Neural crest cell (in vitro differentiated cells): ENCODE measurements around the gene EBLN1. TPM values are rescaled to one million over a fixed set of nuclear protein-coding genes. Genes with fewer than 3 reads are reported as not detected.

ENCODE experiments used
- DNase-seq: peaks from one replicate; pipeline ENCODE4 v3.0.0; 2021; ENCODE audit warnings: low read depth, mixed read lengths, low spot score
- H3K27ac Mint-ChIP-seq: one replicate; pipeline ENCODE4 v1.8.0; 2021; ENCODE audit warnings: mild to moderate bottlenecking, mixed read lengths; ENCODE audit not compliant: unreplicated experiment
- H3K27me3 Mint-ChIP-seq: 2 replicates; pipeline ENCODE4 v1.8.0; 2021; ENCODE audit warnings: low read depth, mild to moderate bottlenecking, mixed read lengths
- H3K36me3 Mint-ChIP-seq: 2 replicates; pipeline ENCODE4 v1.8.0; 2021; ENCODE audit warnings: low read depth, mild to moderate bottlenecking, mixed read lengths
- H3K4me1 Mint-ChIP-seq: 2 replicates; pipeline ENCODE4 v1.8.0; 2021; ENCODE audit warnings: mixed read lengths
- H3K4me3 Mint-ChIP-seq: one replicate; pipeline ENCODE4 v1.8.0; 2021; ENCODE audit warnings: mild to moderate bottlenecking, mixed read lengths
- H3K9me3 Mint-ChIP-seq: 2 replicates; pipeline ENCODE4 v1.8.0; 2021; ENCODE audit warnings: mixed read lengths
- long read RNA-seq: library from polyadenylated mRNA; unstranded; transcript quantifications from one replicate; pipeline ENCODE4 v2.0.0, GENCODE V29; 2020
- total RNA-seq: library from RNA; stranded (reverse); gene quantifications from 2 replicates; pipeline ENCODE4 v1.2.1, GENCODE V29; 2021
- TF ChIP-seq, protein P1 (sequence below): fragments of 200-600 bp; sonication (generic); conservative IDR thresholded peaks from 2 replicates; pipeline ENCODE4 v1.5.0; 2021; ENCODE audit warnings: antibody characterized with exemption, mild to moderate bottlenecking

Gene EBLN1
- total RNA-seq: not detected in 2 replicates
- long read RNA-seq: 0 reads

DNA sequence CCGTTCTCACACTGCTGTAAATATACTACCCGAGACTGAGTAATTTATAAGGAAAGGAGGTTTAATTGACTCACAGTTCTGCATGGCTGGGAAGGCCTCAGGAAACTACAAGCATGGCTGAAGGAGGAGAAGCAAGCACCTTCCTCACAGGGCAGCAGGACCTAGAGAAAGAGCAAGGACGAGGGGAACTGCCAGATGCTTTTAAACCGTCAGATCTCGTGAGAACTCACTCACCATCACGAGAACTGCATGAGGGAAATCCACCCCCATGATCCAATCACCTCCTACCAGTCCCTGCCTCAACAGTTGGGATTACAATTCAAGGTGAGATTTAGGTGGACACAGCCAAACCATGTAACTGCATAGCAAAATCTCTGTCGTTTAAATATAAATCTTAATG is at the start of gene EBLN1:
Gene EBLN1 (minus strand): TSS at position 174 of the 400 bp plus-strand sequence. CDS start 8,032 bp downstream, outside the sequence.
- H3K36me3 Mint-ChIP-seq: no peaks in the 10 kb centered on the region
- H3K9me3 Mint-ChIP-seq: no peaks in the 10 kb centered on the region
- no peak within 1 kb of the TSS for H3K27ac Mint-ChIP-seq
- H3K27me3 Mint-ChIP-seq: no peaks in the 10 kb centered on the region
- no peak within 1 kb of the TSS for H3K4me3 Mint-ChIP-seq
- TF ChIP-seq, protein P1, sequence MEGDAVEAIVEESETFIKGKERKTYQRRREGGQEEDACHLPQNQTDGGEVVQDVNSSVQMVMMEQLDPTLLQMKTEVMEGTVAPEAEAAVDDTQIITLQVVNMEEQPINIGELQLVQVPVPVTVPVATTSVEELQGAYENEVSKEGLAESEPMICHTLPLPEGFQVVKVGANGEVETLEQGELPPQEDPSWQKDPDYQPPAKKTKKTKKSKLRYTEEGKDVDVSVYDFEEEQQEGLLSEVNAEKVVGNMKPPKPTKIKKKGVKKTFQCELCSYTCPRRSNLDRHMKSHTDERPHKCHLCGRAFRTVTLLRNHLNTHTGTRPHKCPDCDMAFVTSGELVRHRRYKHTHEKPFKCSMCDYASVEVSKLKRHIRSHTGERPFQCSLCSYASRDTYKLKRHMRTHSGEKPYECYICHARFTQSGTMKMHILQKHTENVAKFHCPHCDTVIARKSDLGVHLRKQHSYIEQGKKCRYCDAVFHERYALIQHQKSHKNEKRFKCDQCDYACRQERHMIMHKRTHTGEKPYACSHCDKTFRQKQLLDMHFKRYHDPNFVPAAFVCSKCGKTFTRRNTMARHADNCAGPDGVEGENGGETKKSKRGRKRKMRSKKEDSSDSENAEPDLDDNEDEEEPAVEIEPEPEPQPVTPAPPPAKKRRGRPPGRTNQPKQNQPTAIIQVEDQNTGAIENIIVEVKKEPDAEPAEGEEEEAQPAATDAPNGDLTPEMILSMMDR: no peak
- DNase-seq: no peak
- H3K4me1 Mint-ChIP-seq: no peaks in the 10 kb centered on the region

DNA sequence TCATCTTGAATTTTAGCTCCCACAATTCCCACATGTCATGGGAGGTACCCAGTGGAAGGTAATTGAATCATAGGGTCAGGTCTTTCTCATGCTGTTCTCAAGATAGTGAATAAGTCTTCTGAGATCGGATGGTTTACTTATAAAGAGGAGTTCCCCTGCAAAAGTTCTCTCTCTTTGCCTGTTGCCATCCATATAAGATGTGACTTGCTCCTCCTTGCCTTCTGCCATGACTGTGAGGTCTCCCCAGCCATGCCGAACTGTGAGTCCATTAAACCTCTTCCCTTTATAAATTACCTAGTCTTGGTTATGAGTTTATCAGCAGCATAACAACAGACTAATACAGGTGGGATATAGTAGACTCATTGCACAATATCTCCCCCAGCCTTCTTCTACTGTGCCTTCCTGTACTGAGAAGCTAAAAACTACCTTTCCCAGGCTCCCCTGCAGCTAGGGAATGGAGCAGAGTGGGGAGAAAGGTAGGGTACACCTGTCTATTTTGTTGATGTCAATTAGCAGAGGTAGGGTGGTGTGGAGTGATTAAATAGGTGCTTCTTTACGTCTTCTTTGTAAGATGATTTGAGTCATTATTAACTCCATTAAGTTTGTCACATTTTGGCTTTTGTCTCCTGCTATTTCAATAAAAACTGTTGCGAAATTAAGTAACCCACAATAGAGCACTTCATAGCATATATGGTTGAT is 48.2 kb upstream of the EBLN1 start:
- no peaks in the 10 kb centered on the region for H3K4me1 Mint-ChIP-seq
- no peak overlapping the region for H3K27ac Mint-ChIP-seq
- no peaks in the 10 kb centered on the region for H3K36me3 Mint-ChIP-seq
- H3K27me3 Mint-ChIP-seq: peaks cover 39% of the 10 kb centered on the region
- TF ChIP-seq, protein P1: no peak
- no peak for DNase-seq
- H3K4me3 Mint-ChIP-seq: no peak overlapping the region
- no peaks in the 10 kb centered on the region for H3K9me3 Mint-ChIP-seq

DNA sequence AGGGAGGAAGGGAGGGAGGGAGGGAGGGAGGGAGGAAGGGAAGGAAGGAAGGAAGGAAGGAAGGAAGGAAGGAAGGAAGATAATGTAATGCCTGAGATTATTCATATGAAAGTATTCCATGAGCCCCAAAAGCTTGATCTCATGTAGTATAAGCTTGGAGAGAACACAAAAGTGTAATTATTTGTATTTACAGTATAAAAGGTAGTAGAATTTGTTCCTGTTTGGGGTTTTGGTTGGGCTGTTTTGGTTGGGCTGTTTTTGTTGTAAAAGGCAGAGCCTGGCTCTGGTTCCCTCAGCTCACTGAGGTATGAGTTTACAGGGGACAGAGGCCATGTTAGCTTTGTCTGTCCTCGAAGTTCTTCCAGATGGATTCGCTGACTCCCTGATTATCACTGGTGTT is 45.3 kb upstream of the EBLN1 start:
- Mint-ChIP-seq H3K4me1 (no peaks in the 10 kb centered on the region), H3K36me3 (no peaks in the 10 kb centered on the region), H3K4me3 (no peak overlapping the region), H3K27me3 (peaks cover 62% of the 10 kb centered on the region), H3K9me3 (no peaks in the 10 kb centered on the region), H3K27ac (no peak overlapping the region)
- TF ChIP-seq, protein P1: no peak
- no peak for DNase-seq

DNA sequence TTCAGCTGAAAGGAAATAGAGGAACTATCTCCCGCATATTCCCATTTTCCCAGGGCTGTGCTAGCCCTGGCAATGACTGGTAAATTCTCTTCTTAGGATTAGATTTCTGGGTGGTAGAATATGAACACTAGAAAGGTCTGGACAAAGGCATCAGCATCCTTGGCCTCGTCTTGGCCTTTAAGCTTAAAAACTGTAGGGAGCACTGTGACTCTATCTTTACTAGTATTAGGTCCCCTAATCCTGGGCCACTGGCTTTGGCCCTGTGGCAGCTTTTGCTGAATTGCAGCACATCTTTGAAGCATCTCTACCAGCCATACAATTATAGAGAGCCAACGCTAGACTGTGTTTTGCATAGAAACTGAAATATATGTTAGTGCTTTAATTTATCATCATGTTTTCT is 41.5 kb upstream of the EBLN1 start:
- no peak for DNase-seq
- Mint-ChIP-seq H3K27ac (no peak overlapping the region), H3K36me3 (no peaks in the 10 kb centered on the region), H3K27me3 (peaks cover 84% of the 10 kb centered on the region), H3K4me1 (no peaks in the 10 kb centered on the region), H3K9me3 (no peaks in the 10 kb centered on the region), H3K4me3 (no peak overlapping the region)
- TF ChIP-seq, protein P1: peak; percentile 15

DNA sequence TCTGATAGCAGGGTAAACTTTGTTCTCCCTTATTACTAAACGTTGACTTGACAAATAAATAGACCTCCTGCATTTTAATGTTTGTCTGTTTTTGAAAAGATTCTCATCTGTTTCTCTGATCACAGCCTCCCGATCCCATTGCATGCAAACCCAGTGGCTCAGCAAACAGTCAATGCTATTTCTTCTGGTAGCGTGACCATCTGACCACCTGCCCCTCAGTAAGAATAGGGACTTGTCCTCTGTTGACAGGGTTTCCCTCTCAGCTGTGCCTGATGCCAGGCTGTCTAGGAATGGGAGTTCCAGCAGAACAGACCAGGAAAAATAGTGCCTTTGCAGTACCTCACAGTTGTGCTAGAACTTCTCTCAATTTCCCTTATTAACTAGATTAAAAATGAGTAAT is 40.7 kb upstream of the EBLN1 start:
- no peak overlapping the region for H3K27ac Mint-ChIP-seq
- DNase-seq: no peak
- TF ChIP-seq, protein P1: no peak
- H3K9me3 Mint-ChIP-seq: no peaks in the 10 kb centered on the region
- H3K4me1 Mint-ChIP-seq: no peaks in the 10 kb centered on the region
- H3K27me3 Mint-ChIP-seq: peaks cover 87% of the 10 kb centered on the region
- H3K36me3 Mint-ChIP-seq: no peaks in the 10 kb centered on the region
- no peak overlapping the region for H3K4me3 Mint-ChIP-seq
